ENCODE results near the gene KREMEN1. TPM values are rescaled to one million over a fixed set of nuclear protein-coding genes. Genes with fewer than 3 reads are reported as not detected.

The KREMEN1 gene
- total RNA-seq, 4 donors from 2014 or later, result 7.6 to 15.9 (median 8.9) TPM

GRCh38 chr22:29117799-29118477, 45.1 kb downstream of the KREMEN1 start:
- TF ChIP-seq CTCF (IDR thresholded peaks at IDR 0.05; ENCODE audit: low read depth), result no peak

GRCh38 chr22:29121124-29121523, 48.3 kb downstream of the KREMEN1 start:
- TF ChIP-seq CTCF (IDR thresholded peaks at IDR 0.05; ENCODE audit: low read depth), result no peak

GRCh38 chr22:29122041-29122440, 49.2 kb downstream of the KREMEN1 start:
- TF ChIP-seq CTCF (IDR thresholded peaks at IDR 0.05; ENCODE audit: low read depth), result no peak

- no peak for TF ChIP-seq CTCF (IDR thresholded peaks at IDR 0.05; ENCODE audit: low read depth)
Measured at GRCh38 chr22:29124777-29125442, 52.1 kb downstream of the KREMEN1 start.

- TF ChIP-seq CTCF (IDR thresholded peaks at IDR 0.05; ENCODE audit: low read depth), result no peak
Measured at GRCh38 chr22:29125443-29125778, 52.6 kb downstream of the KREMEN1 start.

GRCh38 chr22:29125844-29126243, 53.0 kb downstream of the KREMEN1 start:
- no peak for TF ChIP-seq CTCF (IDR thresholded peaks at IDR 0.05; ENCODE audit: low read depth)

GRCh38 chr22:29126670-29127395, 54.0 kb downstream of the KREMEN1 start:
- TF ChIP-seq CTCF (IDR thresholded peaks at IDR 0.05; ENCODE audit: low read depth), result no peak
